Neuronal stem cell (in vitro differentiated cells): ENCODE data around the gene NTRK3.

Experiments
- DNase-seq: peaks from one replicate; pipeline ENCODE4 v3.0.0-alpha.2; 2013; ENCODE audit warnings: low spot score
- H2AFZ ChIP-seq: one replicate; pipeline ENCODE4 v1.6.1; 2013; ENCODE audit warnings: mild to moderate bottlenecking, low read length, inconsistent platforms
- H2AK5ac ChIP-seq: 2 replicates; pipeline ENCODE4 v1.6.1; 2013; ENCODE audit warnings: low read depth, mild to moderate bottlenecking, inconsistent platforms, low read length, moderate library complexity, mixed read lengths
- H2BK120ac ChIP-seq: 2 replicates; pipeline ENCODE4 v1.6.1; 2013; ENCODE audit warnings: low read depth, mild to moderate bottlenecking, inconsistent platforms, low read length, moderate library complexity, mixed read lengths
- H2BK12ac ChIP-seq: one replicate; pipeline ENCODE4 v1.6.1; 2013; ENCODE audit warnings: low read length, inconsistent platforms
- H2BK15ac ChIP-seq: 2 replicates; pipeline ENCODE4 v1.6.1; 2013; ENCODE audit warnings: mild to moderate bottlenecking, low read length, inconsistent platforms, mixed read lengths
- H2BK5ac ChIP-seq: one replicate; pipeline ENCODE4 v1.6.1; 2013; ENCODE audit warnings: inconsistent platforms, mild to moderate bottlenecking, low read length, moderate library complexity
- H3K14ac ChIP-seq: one replicate; pipeline ENCODE4 v1.6.1; 2013; ENCODE audit warnings: low read length, inconsistent platforms
- H3K18ac ChIP-seq: 2 replicates; pipeline ENCODE4 v1.6.1; 2013; ENCODE audit warnings: low read length, inconsistent platforms
- H3K23ac ChIP-seq: 2 replicates; pipeline ENCODE4 v1.6.1; 2013; ENCODE audit warnings: low read depth, mild to moderate bottlenecking, mixed read lengths, low read length, inconsistent platforms; ENCODE audit not compliant: poor library complexity
- H3K27ac ChIP-seq: replicated peaks from 3 replicates; pipeline ENCODE4 v1.5.1; 2013; ENCODE audit warnings: low read length, inconsistent platforms
- H3K27me3 ChIP-seq, 3 experiments: 2 replicates each; pipeline ENCODE4 v1.6.1; 2013; ENCODE audit warnings: low read length in 3 of 3, mild to moderate bottlenecking in 2 of 3, inconsistent platforms in 1 of 3, low read depth in 1 of 3, mixed read lengths in 1 of 3, moderate library complexity in 1 of 3; ENCODE audit not compliant: control insufficient read depth in 3 of 3, insufficient read depth in 3 of 3
- H3K36me3 ChIP-seq, 2 donors: replicated peaks in 1 of 2; 2 replicates each; pipeline ENCODE4 v1.6.1; 2013; ENCODE audit warnings: low read length in 2 of 2; ENCODE audit not compliant: control insufficient read depth in 2 of 2, insufficient read depth in 2 of 2
- H3K4ac ChIP-seq: 2 replicates; pipeline ENCODE4 v1.6.1; 2013; ENCODE audit warnings: inconsistent platforms, mild to moderate bottlenecking, low read length, moderate library complexity
- H3K4me1 ChIP-seq, 2 donors: 1 replicate in 1 of 2; 2 replicates in 1 of 2; pipeline ENCODE4 v1.6.1; 2013; ENCODE audit warnings: low read length in 2 of 2, low read depth in 1 of 2; ENCODE audit not compliant: control insufficient read depth in 2 of 2, insufficient read depth in 1 of 2
- H3K4me2 ChIP-seq: one replicate; pipeline ENCODE4 v1.6.1; 2013; ENCODE audit warnings: mild to moderate bottlenecking, low read length, inconsistent platforms; ENCODE audit not compliant: insufficient read depth, poor library complexity, severe bottlenecking
- H3K4me3 ChIP-seq, 2 donors: 2 replicates each; pipeline ENCODE4 v1.5.1; 2013; ENCODE audit warnings: low read length in 2 of 2, mild to moderate bottlenecking in 2 of 2, inconsistent platforms in 1 of 2, moderate library complexity in 1 of 2
- H3K79me1 ChIP-seq: one replicate; pipeline ENCODE4 v1.6.1; 2013; ENCODE audit warnings: low read depth, mild to moderate bottlenecking, inconsistent platforms, low read length, moderate library complexity
- H3K9ac ChIP-seq: one replicate; pipeline ENCODE4 v1.6.1; 2013; ENCODE audit warnings: mild to moderate bottlenecking, low read depth, low read length, inconsistent platforms; ENCODE audit not compliant: poor library complexity
- H3K9me3 ChIP-seq, 2 donors: replicated peaks in 1 of 2; 2 replicates each; pipeline versions ENCODE3 to v1.6.1; 2013; ENCODE audit warnings: low read length in 2 of 2, mild to moderate bottlenecking in 2 of 2, inconsistent platforms in 1 of 2, low read depth in 1 of 2, mixed read lengths in 1 of 2, moderate library complexity in 1 of 2; ENCODE audit not compliant: control insufficient read depth in 2 of 2, insufficient read depth in 1 of 2
- H4K8ac ChIP-seq: one replicate; pipeline ENCODE4 v1.6.1; 2013; ENCODE audit warnings: low read depth, mild to moderate bottlenecking, inconsistent platforms, low read length, moderate library complexity
- H4K91ac ChIP-seq: one replicate; pipeline ENCODE4 v1.6.1; 2013; ENCODE audit warnings: low read length, low read depth, mild to moderate bottlenecking, inconsistent platforms; ENCODE audit not compliant: poor library complexity
- WGBS, 2 donors: extraction: QIAGEN DNeasy Blood & Tissue Kit; methylation state at CpG; one replicate each; pipeline ENCODE4 v1.1.7; 2013; ENCODE audit warnings: missing lambda C conversion rate in 2 of 2, mixed read lengths in 1 of 2; ENCODE audit not compliant: insufficient read length in 2 of 2, insufficient replicate concordance in 1 of 2; ENCODE audit errors: extremely low coverage in 2 of 2; 5-methylcytosine and 5-hydroxymethylcytosine counted together

Gene NTRK3

GRCh38 chr15:88288206-88288605 lies 31.7 kb upstream of the NTRK3 start:
- no peak overlapping the region for H3K4me2 ChIP-seq
- H2BK15ac ChIP-seq: no peak overlapping the region
- no peak overlapping the region for H2BK12ac ChIP-seq
- H2AFZ ChIP-seq: no peak overlapping the region
- H3K14ac ChIP-seq: peak overlapping the region; percentile 77
- no peak overlapping the region for H2AK5ac ChIP-seq
- peak overlapping the region; percentile 64 for H3K9ac ChIP-seq
- no peak overlapping the region for H2BK5ac ChIP-seq
- H3K4me3 ChIP-seq: peak overlapping the region in 1 of 2 donors; percentile 19
- no CpG with 5 or more reads among the region's 10 CpGs for WGBS, 2 donors
- no peaks in the 10 kb centered on the region for H3K9me3 ChIP-seq
- no peak overlapping the region for H3K18ac ChIP-seq
- H3K36me3 ChIP-seq: no peaks in the 10 kb centered on the region
- peaks cover 0 to 7% (median 0%) of the 10 kb centered on the region in 3 experiments for H3K27me3 ChIP-seq
- peaks cover 0 to 12% of the 10 kb centered on the region in 2 donors for H3K4me1 ChIP-seq
- H3K27ac ChIP-seq: no peak overlapping the region
- no peak overlapping the region for H3K4ac ChIP-seq
- H4K91ac ChIP-seq: peak overlapping the region; percentile 27
- DNase-seq: no peak
- peak overlapping the region; percentile 58 for H3K23ac ChIP-seq
- H4K8ac ChIP-seq: peak overlapping the region; percentile 94
- no peak overlapping the region for H2BK120ac ChIP-seq
- H3K79me1 ChIP-seq: no peaks in the 10 kb centered on the region

GRCh38 chr15:88284318-88284998 lies 27.9 kb upstream of the NTRK3 start:
- peak overlapping the region; percentile 60 for H3K18ac ChIP-seq
- no peak for DNase-seq
- H3K4me2 ChIP-seq: no peak overlapping the region
- H2AK5ac ChIP-seq: no peak overlapping the region
- no peak overlapping the region for H3K27ac ChIP-seq
- H3K4me1 ChIP-seq: peaks cover 0 to 18% of the 10 kb centered on the region in 2 donors
- H3K4me3 ChIP-seq: no peak overlapping the region
- H3K27me3 ChIP-seq: peaks cover 0 to 16% (median 0%) of the 10 kb centered on the region in 3 experiments
- no peaks in the 10 kb centered on the region for H3K36me3 ChIP-seq
- H2BK120ac ChIP-seq: no peak overlapping the region
- H3K14ac ChIP-seq: no peak overlapping the region
- H3K9me3 ChIP-seq: no peaks in the 10 kb centered on the region
- H2BK12ac ChIP-seq: no peak overlapping the region
- H2AFZ ChIP-seq: no peak overlapping the region
- H3K4ac ChIP-seq: no peak overlapping the region
- H2BK5ac ChIP-seq: no peak overlapping the region
- no peak overlapping the region for H3K23ac ChIP-seq
- no peak overlapping the region for H4K91ac ChIP-seq
- WGBS, 2 donors: no CpG with 5 or more reads among the region's 15 CpGs
- H3K9ac ChIP-seq: peak overlapping the region; percentile 24
- H3K79me1 ChIP-seq: no peaks in the 10 kb centered on the region
- no peak overlapping the region for H4K8ac ChIP-seq
- H2BK15ac ChIP-seq: no peak overlapping the region

- no peak overlapping the region for H3K4me3 ChIP-seq
- no peak overlapping the region for H3K14ac ChIP-seq
- H2BK12ac ChIP-seq: no peak overlapping the region
- no peak overlapping the region for H3K23ac ChIP-seq
- no peaks in the 10 kb centered on the region for H3K36me3 ChIP-seq
- H3K4me2 ChIP-seq: no peak overlapping the region
- H3K4me1 ChIP-seq: peaks cover 0 to 18% of the 10 kb centered on the region in 2 donors
- no peak overlapping the region for H4K91ac ChIP-seq
- H3K9ac ChIP-seq: no peak overlapping the region
- H3K27me3 ChIP-seq: peaks cover 0 to 16% (median 0%) of the 10 kb centered on the region in 3 experiments
- H2BK120ac ChIP-seq: peak overlapping the region; percentile 10
- H3K9me3 ChIP-seq: no peaks in the 10 kb centered on the region
- H2BK5ac ChIP-seq: no peak overlapping the region
- no peaks in the 10 kb centered on the region for H3K79me1 ChIP-seq
- no peak overlapping the region for H2BK15ac ChIP-seq
- H2AFZ ChIP-seq: no peak overlapping the region
- WGBS, 2 donors: no CpG with 5 or more reads among the region's 5 CpGs
- H2AK5ac ChIP-seq: no peak overlapping the region
- no peak overlapping the region for H3K27ac ChIP-seq
- H4K8ac ChIP-seq: no peak overlapping the region
- H3K4ac ChIP-seq: no peak overlapping the region
- no peak for DNase-seq
- H3K18ac ChIP-seq: no peak overlapping the region
These were observed 26.1 kb upstream of the NTRK3 start for GRCh38 chr15:88282614-88283013.

- H4K91ac ChIP-seq: no peak overlapping the region
- no peaks in the 10 kb centered on the region for H3K9me3 ChIP-seq
- H2BK15ac ChIP-seq: no peak overlapping the region
- no peak overlapping the region for H3K4me3 ChIP-seq
- no peak overlapping the region for H3K4ac ChIP-seq
- no peak overlapping the region for H3K4me2 ChIP-seq
- no peak overlapping the region for H3K14ac ChIP-seq
- no peak overlapping the region for H3K9ac ChIP-seq
- no peak overlapping the region for H3K23ac ChIP-seq
- no peak overlapping the region for H2AK5ac ChIP-seq
- no peak for DNase-seq
- H3K4me1 ChIP-seq: peaks cover 0 to 7% of the 10 kb centered on the region in 2 donors
- H3K27me3 ChIP-seq: peaks cover 0 to 6% (median 0%) of the 10 kb centered on the region in 3 experiments
- H3K27ac ChIP-seq: no peak overlapping the region
- no peak overlapping the region for H2AFZ ChIP-seq
- no peaks in the 10 kb centered on the region for H3K36me3 ChIP-seq
- H3K18ac ChIP-seq: no peak overlapping the region
- no peak overlapping the region for H2BK5ac ChIP-seq
- WGBS, 2 donors: no CpG with 5 or more reads among the region's 16 CpGs
- H3K79me1 ChIP-seq: no peaks in the 10 kb centered on the region
- H2BK120ac ChIP-seq: no peak overlapping the region
- no peak overlapping the region for H2BK12ac ChIP-seq
- H4K8ac ChIP-seq: no peak overlapping the region
These were observed 20.4 kb upstream of the NTRK3 start for GRCh38 chr15:88276821-88277410.
